Cardiac septum (tissue), 1 donor: Measurements from ENCODE around the gene EGFR. TPM values are rescaled to one million over a fixed set of nuclear protein-coding genes. Genes with fewer than 3 reads are reported as not detected.

Experiments
- DNase-seq: peaks from one replicate; pipeline ENCODE4 v3.0.0-alpha.2; 2020; ENCODE audit warnings: low spot score
- intact Hi-C: fragments of 100-400 bp; cut with DNase I; formaldehyde crosslinking; loops from one replicate; pipeline ENCODE4 v1.14.0; 2022
- total RNA-seq: library from RNA; stranded (reverse); fragmentation: NEBNext Ultra II Directional; extraction: Animal tissue kit (Norgen Biotek cat#: 25700); gene quantifications from one replicate; pipeline ENCODE4 v1.2.1, GENCODE V29; 2021
- donor health status: DM: no; HTN: no; CAD: no.

EGFR gene
- total RNA-seq, 1 donor from 2014 or later, result 7.6 TPM

GRCh38 chr7:55109404-55110167 lies 90.8 kb downstream of the EGFR start:
- intact Hi-C loops, result no loop called here
- no peak for DNase-seq

- intact Hi-C loops, result no loop called here
Observed at GRCh38 chr7:55110282-55110992, 91.6 kb downstream of the EGFR start.

GRCh38 chr7:55110993-55111361 lies 92.2 kb downstream of the EGFR start:
- intact Hi-C loops, result no loop called here
- DNase-seq, result no peak

More at GRCh38 chr7:55110282-55110992, 91.6 kb downstream of the EGFR start:
- DNase-seq, result no peak

- intact Hi-C loops, result no loop called here
- DNase-seq, result no peak
Observed at GRCh38 chr7:55112056-55112455, 93.2 kb downstream of the EGFR start.

GRCh38 chr7:55113760-55114540 lies 95.1 kb downstream of the EGFR start:
- no peak for DNase-seq
- intact Hi-C loops, result no loop called here

GRCh38 chr7:55117286-55117685 lies 98.5 kb downstream of the EGFR start:
- no peak for DNase-seq
- intact Hi-C loops, result no loop called here

- intact Hi-C loops, result no loop called here
- DNase-seq, result no peak
Observed at GRCh38 chr7:55118426-55118825, 99.6 kb downstream of the EGFR start.

GRCh38 chr7:55119571-55119970 lies 100.8 kb downstream of the EGFR start:
- no peak for DNase-seq
- intact Hi-C loops, result no loop called here

GRCh38 chr7:55120074-55120473 lies 101.3 kb downstream of the EGFR start:
- intact Hi-C loops, result no loop called here

GRCh38 chr7:55120501-55121198 lies 101.8 kb downstream of the EGFR start:
- intact Hi-C loops, result no loop called here
- DNase-seq, result no peak

More at GRCh38 chr7:55120074-55120473, 101.3 kb downstream of the EGFR start:
- no peak for DNase-seq

- DNase-seq, result no peak
- intact Hi-C loops, result no loop called here
Observed at GRCh38 chr7:55121249-55121648, 102.4 kb downstream of the EGFR start.

- intact Hi-C loops, result no loop called here
- DNase-seq, result no peak
Observed at GRCh38 chr7:55122263-55122662, 103.4 kb downstream of the EGFR start.

- intact Hi-C loops, result loop anchor here (5.0 kb wide), 4 partner anchors 63 to 288 kb away; partner anchors contain the start of gene EGFR
- DNase-seq, result no peak
Observed at GRCh38 chr7:55124989-55125875, 106.4 kb downstream of the EGFR start.

- intact Hi-C loops, result loop anchor here (5.0 kb wide), 4 partner anchors 65 to 290 kb away; partner anchors contain the start of gene EGFR
- no peak for DNase-seq
Observed at GRCh38 chr7:55127135-55127551, 108.3 kb downstream of the EGFR start.

GRCh38 chr7:55127622-55128081 lies 108.8 kb downstream of the EGFR start:
- intact Hi-C loops, result loop anchor here (5.0 kb wide), 4 partner anchors 65 to 290 kb away; partner anchors contain the start of gene EGFR
- no peak for DNase-seq

GRCh38 chr7:55128693-55129394 lies 110.0 kb downstream of the EGFR start:
- DNase-seq, result no peak
- intact Hi-C loops, result loop anchor here (5.0 kb wide), 4 partner anchors 63 to 292 kb away; partner anchors contain the start of gene EGFR

GRCh38 chr7:55129541-55130394 lies 111.0 kb downstream of the EGFR start:
- intact Hi-C loops, result loop anchor here (5.0 to 10.0 kb wide), 5 partner anchors 63 to 292 kb away; partner anchors contain the start of gene EGFR
- DNase-seq, result no peak
